Mesenteric fat pad (tissue), 1 donor: ENCODE data around the gene TGFB2. TPM values are rescaled to one million over a fixed set of nuclear protein-coding genes. Genes with fewer than 3 reads are reported as not detected.

Experiments used
- DNase-seq: peaks from one replicate; pipeline ENCODE4 v3.0.0-alpha.2; 2020; ENCODE audit warnings: low spot score
- total RNA-seq: library from RNA; stranded (reverse); fragmentation: NEBNext Ultra II Directional; extraction: Animal tissue kit (Norgen Biotek cat#: 25700); gene quantifications from one replicate; pipeline ENCODE4 v1.2.1, GENCODE V29; 2021
- donor health status: DM: yes; HTN: yes; CAD: no.

Gene TGFB2
- total RNA-seq, 1 donor from 2014 or later = 1.6 TPM

DNA sequence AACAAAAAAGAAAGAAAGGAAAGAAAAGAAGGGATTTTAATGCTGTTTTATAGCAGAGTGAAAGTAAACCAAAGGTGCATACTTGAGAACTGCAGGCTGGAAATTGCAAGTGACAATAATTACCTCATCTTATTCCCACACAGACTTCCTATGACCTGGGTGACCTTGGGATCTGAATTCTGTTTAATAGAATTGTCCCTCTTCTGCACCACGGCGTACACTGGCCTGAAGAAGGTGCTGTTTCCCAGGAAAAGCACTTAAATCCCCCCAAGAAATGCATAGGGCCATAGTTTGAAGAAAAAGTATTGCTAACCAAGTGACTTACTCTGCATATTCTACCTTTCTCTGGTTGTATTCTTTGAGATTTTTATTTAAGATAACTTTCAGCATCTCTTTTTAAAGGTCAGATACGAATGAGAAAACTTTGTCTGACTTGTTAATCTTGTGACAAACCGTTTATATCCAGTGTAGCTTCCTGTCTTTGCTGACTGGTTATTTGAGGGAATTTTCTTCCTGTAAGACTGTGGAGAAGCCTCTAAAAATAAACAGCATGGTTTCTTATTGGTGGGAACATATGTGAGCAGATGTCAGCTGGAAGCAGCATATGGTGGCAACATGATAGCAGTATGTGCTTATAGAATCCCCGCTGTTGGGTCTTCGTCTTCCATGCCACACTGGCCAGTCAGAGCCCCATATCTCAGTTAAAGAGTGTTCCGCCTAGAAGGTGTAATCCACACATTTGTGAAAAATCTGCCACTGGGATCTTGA, 16.3 kb downstream of the TGFB2 start:
- DNase-seq = no peak

DNA sequence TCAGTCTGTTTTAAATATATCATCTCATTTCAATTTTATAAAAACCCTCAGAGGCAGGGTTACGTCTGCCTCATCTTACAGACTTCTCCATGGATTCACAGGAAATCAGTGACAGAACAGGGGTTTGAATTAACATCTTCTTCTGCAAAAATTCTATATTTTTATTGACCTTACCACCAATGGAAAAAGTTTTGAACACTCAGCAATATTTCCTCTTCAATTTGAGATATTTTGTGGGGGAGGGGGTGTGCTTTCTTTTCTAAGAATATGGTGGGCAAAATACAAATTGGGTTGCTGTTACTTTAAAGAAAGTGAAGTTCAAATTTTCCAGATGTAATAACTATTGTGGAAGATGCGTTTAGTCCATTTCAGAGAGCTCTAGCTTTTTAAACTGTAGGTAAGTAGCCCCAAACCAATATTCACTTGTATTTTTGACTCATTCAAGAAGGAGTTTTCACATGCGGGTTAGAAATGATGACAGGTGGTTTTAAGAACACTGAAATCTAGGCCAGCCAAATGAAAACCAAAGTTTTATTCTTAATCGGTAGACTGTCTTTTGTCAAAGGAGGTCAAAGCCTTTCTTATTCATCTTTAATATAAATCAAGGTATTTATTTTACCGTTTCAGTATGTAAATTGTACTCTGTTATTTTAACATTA, 17.4 kb downstream of the TGFB2 start:
- no peak for DNase-seq

GRCh38 chr1:218363141-218363540, 18.0 kb downstream of the TGFB2 start:
- no peak for DNase-seq

DNA sequence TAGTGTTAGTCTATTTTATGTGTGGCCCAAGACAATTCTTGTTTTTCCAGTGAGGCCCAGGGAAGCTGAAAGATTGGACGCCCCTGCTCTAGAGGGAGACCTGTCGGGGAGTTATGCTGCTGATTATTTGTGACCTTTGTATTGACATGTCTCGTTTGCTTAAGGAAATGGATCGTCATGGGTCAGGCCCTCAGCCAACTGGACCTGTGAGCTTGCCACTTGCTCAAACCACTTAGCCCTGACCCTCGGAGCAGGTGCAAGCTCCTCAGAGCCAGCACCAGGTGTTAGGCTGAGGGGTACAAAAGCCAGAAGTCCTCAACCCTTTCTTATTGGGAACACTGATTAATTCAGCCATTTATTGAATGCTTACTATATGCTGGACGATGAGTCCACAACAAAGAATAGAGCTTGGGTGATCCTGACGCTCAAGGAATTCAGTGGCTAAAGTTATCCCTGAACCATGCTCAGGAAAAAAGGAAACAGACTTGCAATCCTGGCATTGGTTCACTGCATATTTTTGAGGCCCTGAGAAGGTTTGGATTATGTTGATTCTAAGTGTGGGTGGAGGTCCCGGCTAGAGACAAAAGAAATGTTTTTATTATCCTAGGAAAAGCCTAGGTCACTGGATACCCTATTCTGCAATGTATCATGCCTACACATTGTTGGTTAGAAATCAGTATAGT, 19.0 kb downstream of the TGFB2 start:
- no peak for DNase-seq

DNA sequence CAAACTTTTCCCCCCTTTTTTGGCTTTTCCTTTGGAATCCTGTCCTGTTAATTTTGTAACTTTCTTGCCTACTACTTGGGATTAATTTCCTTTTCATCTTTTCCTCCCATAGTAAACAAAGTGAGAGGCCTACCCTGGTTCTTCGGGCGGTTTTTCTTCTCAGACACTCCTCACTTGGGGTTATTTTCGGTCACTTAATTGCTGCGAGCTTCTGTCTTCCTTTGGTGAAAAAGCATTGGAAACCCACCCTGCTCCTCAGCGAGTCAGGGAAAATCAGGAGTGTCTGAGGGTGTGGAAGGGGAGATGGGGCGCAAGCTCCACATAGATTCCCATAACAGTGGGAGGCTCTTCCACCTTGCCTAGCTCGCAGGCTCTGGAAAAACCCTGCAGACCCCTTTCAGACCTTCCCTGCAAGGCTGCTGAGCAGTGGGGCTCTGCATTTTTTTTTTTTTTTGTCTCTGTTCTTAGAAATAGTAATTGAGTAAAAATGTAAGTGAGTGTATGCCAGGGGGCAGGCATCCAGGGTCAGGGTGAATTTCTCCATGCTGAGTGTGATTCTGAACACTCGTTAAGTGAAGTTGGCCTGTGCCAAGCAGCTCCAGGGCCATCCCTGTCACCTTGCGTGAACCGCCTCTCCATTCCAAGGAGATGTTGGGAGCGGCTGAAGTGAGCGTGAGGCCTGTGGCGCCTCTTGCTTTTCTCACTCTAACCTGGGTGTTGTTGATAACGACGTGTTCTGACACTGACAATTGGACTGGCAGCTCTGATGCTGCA, 20.3 kb downstream of the TGFB2 start:
- DNase-seq = no peak

- DNase-seq = no peak
Observed at GRCh38 chr1:218366322-218367052, 21.4 kb downstream of the TGFB2 start.

GRCh38 chr1:218367118-218367517, 22.0 kb downstream of the TGFB2 start:
- DNase-seq = no peak

GRCh38 chr1:218368686-218369085, 23.6 kb downstream of the TGFB2 start:
- no peak for DNase-seq

DNA sequence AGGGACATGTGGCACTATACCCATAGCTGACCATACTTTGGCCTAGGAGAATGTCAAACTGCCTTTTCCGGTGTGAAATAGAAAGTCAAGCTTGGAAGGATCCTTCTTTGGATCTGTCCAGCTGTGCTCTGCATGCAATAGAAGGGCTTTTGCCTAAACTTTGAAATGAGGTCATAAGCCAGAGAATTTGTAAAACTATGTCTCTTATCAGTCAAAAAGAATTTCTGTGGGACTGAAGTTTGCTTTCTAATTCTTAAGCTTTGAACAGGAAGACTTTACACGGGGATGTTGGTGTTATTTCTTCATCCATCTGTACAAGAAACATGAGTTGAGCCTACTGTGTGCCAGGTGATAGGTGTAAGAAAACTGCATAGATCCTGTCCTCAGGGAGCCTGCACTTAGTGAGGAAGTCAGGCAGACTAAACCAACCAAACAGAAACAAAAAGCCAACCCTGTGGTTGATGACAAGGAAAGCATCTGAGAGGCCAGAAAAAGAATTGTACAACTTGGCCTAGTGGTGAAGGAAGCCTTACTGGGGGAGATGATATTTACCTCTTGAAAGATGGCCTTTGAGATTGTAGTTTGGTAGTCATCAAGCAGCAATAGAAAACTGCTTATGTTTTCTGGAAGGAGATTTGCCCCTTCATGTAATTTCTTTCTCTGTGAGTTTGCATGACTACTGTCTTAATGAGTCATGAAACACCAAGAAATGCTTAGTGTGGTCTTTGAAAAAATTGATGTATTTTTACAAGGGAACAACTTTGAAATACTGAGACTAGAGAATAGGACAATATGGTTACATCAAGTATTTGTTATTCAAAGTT, 24.8 kb downstream of the TGFB2 start:
- DNase-seq = no peak

DNA sequence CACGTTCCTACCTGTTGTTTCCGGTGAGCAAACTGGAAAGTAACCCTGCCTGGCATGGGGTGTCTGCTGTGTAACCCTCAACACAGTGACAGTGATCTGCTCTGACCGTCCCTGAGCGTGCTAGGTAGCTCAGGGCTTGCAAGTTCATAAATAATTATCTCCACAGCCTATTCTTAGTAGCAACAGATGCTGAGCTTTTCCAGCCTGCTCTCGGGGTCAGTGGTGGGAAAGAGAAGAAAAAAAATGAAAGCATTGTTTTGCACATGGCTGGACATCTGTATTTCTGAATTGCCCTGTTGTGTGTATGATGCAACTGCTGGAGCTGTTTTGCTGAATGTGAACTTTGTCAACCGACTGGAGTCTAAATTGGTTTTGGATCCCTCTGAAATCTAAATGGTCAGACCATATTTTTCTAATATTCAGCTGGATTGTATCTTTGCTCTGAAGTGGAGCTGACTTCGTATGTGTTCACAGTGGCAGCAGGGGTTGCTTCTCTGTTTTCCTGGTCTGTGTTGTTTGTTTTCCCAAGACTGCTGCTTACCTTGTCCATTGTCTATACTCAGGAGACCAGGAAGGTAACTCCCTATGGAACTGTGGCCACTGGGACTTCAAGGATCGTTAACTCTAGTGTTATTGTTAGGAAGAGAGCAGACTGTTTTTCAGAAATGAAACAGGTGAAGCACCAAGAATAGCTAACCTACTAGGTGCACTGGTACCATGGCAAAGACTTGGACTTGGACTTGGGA, 27.0 kb downstream of the TGFB2 start:
- no peak for DNase-seq

DNA sequence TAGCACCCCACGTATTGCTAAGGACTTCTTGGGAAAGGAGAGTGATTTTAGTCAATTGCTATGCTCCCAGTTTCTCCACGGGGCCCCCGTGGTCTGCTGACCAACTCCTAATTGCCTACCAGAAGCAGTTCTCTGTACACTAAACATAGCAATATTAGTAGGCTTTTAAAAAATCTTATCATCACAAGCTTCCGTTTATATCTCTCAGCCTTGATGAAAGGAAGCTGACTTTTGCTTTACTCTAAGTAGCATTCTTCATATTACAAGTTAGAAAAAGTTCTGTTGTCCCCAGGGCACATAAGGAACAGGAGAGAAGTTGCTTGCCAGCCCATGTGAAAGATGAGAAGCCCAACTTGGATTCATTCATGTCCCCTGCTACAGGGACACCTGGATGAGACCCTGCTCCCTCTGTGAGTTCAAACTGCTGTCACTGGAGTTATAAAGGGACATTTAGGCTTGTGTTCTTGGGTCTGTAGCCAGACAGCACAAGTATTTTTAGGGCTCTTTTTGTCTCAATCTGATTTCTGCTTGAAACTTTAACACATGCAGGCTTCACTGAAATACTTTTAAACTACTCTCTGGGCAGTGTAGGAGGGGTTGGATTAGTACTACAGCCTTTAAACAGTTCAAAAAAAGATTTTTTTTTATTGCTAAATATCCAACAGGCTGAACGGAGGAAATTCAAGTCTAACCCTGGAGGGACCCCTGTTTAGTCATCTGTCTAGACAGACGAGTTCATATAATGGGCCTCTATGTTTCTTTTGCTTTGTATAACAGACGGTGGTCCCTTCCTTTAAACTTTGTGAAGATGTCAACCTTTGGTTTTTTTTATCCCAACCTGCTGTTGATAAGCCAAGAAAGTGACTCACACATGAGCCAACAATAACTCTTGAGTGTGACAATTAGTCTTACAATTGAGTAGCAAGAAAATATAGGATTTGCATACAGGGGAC, 29.5 kb downstream of the TGFB2 start:
- no peak for DNase-seq

- no peak for DNase-seq
Observed at GRCh38 chr1:218376722-218377121, 31.6 kb downstream of the TGFB2 start.

DNA sequence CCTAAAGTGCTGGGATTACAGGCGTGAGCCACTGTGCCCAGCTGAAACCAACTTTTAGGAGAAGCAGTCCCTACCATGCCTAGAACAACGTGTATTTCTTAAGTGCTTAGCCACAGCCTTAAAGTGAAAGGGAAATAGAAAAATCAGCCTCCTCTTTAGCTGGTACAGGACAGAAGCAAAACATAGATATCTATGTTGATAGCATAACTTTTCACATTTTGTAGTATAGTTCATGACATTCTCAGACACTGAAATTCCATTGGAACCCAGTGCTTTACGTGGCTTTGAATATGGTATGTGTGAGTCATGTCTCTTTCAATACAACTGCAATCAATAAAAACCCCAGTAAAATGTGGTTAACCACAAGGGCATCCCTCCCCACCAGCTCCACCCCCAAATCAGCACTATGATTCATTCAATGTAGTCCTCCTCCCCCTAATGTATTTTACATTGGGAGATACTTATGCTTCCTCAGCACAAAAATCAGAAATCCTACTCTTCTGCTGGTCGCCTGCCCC, 32.1 kb downstream of the TGFB2 start:
- DNase-seq = no peak

DNA sequence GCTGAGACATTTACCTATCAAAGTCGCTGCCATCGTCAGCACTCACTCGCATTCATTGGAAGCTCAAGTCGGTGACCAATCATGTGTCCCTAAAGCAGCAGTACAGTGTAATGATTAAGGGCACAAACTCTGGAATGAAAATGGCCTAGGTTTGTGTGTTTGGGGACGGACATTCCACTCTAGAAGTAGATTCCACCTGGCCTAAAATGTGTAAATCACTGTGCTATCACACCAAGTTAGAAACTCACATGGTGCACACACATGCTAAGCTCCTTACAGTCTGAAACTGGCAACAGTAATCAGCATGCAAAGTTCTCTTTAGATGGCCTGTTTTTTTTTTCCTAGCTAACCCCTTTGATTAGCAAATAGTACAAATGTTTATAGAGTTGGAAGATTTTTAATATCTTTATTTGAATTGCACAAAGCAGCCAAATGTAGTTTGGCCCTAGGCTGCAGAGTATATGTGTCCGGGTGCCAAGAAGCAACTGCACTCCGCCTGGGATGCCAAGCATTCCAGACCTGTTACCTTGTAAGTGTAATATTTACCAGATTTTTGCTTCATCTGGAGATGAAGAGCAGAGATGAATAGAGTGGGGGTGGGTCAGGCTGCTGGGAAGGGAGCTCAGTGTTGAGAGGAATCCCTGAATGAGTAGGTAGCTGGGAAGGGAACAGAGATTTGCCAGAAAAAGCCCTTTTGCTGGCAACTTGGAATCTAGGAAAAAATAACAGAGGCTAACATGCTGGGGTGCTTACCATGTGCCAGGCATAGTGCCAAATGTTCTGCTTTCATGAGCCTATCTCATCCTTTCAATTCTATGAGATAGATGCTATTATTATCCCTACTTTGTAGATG, 35.2 kb downstream of the TGFB2 start:
- no peak for DNase-seq

GRCh38 chr1:218382261-218382660, 37.1 kb downstream of the TGFB2 start:
- no peak for DNase-seq

- DNase-seq = no peak
Observed at GRCh38 chr1:218383051-218383450, 37.9 kb downstream of the TGFB2 start.

DNA sequence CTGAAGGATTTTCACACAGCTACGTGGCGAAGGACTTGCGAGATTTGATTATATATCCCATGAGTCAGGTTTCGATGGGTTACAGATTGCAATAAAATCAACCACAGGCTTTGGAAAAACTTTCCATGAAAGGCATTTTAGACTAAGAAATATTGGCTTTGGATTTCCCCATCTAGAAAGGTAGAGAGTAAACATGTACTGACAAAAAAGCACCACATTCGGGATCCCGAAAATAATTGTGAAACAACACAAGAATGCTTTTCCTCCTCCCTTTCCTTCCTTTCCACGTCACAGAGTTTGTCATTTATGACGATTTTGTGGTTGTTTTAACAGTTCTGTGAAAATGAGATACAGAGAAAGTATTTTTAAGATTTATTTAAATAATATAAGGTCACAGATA, 38.5 kb downstream of the TGFB2 start:
- no peak for DNase-seq
